OCI-LY1 (cell line): Measurements from ENCODE around the gene PLEKHA8.

Experiments used
- H2AFZ ChIP-seq: fragments of 200-600 bp; sonication (generic), shearing (Covaris generic); 2 replicates; pipeline ENCODE4 v1.6.0; 2014; ENCODE audit warnings: antibody characterized with exemption, mild to moderate bottlenecking, low read length
- H3F3A ChIP-seq: fragments of 200-600 bp; sonication (generic), shearing (Covaris generic); 2 replicates; pipeline ENCODE4 v1.6.0; 2014; ENCODE audit warnings: mild to moderate bottlenecking, antibody characterized with exemption, low read length, moderate library complexity; ENCODE audit not compliant: insufficient read depth
- H3K27ac ChIP-seq: fragments of 200-600 bp; sonication (generic); 2 replicates; pipeline ENCODE4 v1.5.1; 2014; ENCODE audit warnings: low read length, mixed run types, mild to moderate bottlenecking, low read depth; ENCODE audit not compliant: poor library complexity, severe bottlenecking
- H3K27me3 ChIP-seq: fragments of 200-600 bp; sonication (generic); 2 replicates; pipeline ENCODE4 v1.6.0; 2014; ENCODE audit warnings: antibody characterized with exemption, mild to moderate bottlenecking, low read length, moderate library complexity; ENCODE audit not compliant: insufficient read depth
- H3K36me3 ChIP-seq: fragments of 200-600 bp; sonication (generic); 2 replicates; pipeline ENCODE4 v1.6.1; 2014; ENCODE audit warnings: mild to moderate bottlenecking, antibody characterized with exemption, low read length, moderate library complexity, mixed read lengths; ENCODE audit not compliant: insufficient read depth
- H3K4me1 ChIP-seq: fragments of 200-600 bp; sonication (generic); 2 replicates; pipeline ENCODE4 v1.5.1; 2014; ENCODE audit warnings: mild to moderate bottlenecking, low read length, moderate library complexity; ENCODE audit not compliant: insufficient read depth, severe bottlenecking
- H3K4me2 ChIP-seq: fragments of 200-600 bp; sonication (generic), shearing (Covaris generic); 2 replicates; pipeline ENCODE4 v1.6.1; 2014; ENCODE audit warnings: low read length
- H3K4me3 ChIP-seq: fragments of 200-600 bp; sonication (generic); 2 replicates; pipeline ENCODE4 v1.5.1; 2014; ENCODE audit warnings: low read length, low read depth, mild to moderate bottlenecking, mixed read lengths; ENCODE audit not compliant: poor library complexity, severe bottlenecking
- H3K79me2 ChIP-seq: fragments of 200-600 bp; shearing (Covaris generic); 2 replicates; pipeline ENCODE4 v1.6.1; 2016; ENCODE audit warnings: mixed run types, low read length, mixed read lengths; ENCODE audit not compliant: insufficient read depth
- H3K9ac ChIP-seq: fragments of 200-600 bp; sonication (generic), shearing (Covaris generic); 2 replicates; pipeline ENCODE4 v1.6.1; 2014; ENCODE audit warnings: mild to moderate bottlenecking, low read length, mixed read lengths
- H3K9me2 ChIP-seq: fragments of 200-600 bp; sonication (generic), shearing (Covaris generic); 2 replicates; pipeline ENCODE4 v1.6.1; 2014; ENCODE audit warnings: low read depth, mild to moderate bottlenecking, low read length, mixed read lengths
- H3K9me3 ChIP-seq: fragments of 200-600 bp; shearing (Covaris generic); 2 replicates; pipeline ENCODE4 v1.6.1; 2014; ENCODE audit warnings: low read length, mixed read lengths
- H4K20me1 ChIP-seq: fragments of 200-600 bp; sonication (generic), shearing (Covaris generic); 2 replicates; pipeline ENCODE4 v1.6.0; 2016; ENCODE audit warnings: mild to moderate bottlenecking, low read length; ENCODE audit not compliant: insufficient read depth
- CTCF ChIP-seq: fragments of 200-600 bp; sonication (generic), shearing (Covaris generic); IDR thresholded peaks from 2 replicates; pipeline ENCODE4 v1.5.1; 2017; ENCODE audit warnings: mild to moderate bottlenecking, antibody characterized with exemption, low read length, moderate library complexity, mixed read lengths
- EZH2 ChIP-seq: fragments of 200-600 bp; sonication (generic), shearing (Covaris generic); IDR thresholded peaks from 2 replicates; pipeline ENCODE4 v1.8.0; 2017; ENCODE audit warnings: borderline replicate concordance, mixed run types, mild to moderate bottlenecking, antibody characterized with exemption, low read length, moderate library complexity, mixed read lengths

Gene PLEKHA8

GRCh38 chr7:30032310-30033125 is 4.3 kb downstream of the PLEKHA8 start:
- Histone ChIP-seq H3K36me3 (0 out of 2 replicates have a peak, but pooled peaks cover 3% of the 10 kb centered on the region), H3K9me3 (no peaks in the 10 kb centered on the region), H3F3A (no peaks in the 10 kb centered on the region), H3K4me2 (no peak overlapping the region), H3K4me1 (peaks cover 21% of the 10 kb centered on the region), H3K9ac (no peak overlapping the region), H3K27me3 (no peaks in the 10 kb centered on the region), H3K4me3 (no peak overlapping the region), H3K9me2 (no peaks in the 10 kb centered on the region), H4K20me1 (no peaks in the 10 kb centered on the region), H2AFZ (no peak overlapping the region), H3K79me2 (no peaks in the 10 kb centered on the region), H3K27ac (no peak overlapping the region)
- TF ChIP-seq CTCF (no peak), EZH2 (no peak)

GRCh38 chr7:30034501-30034900 is 6.3 kb downstream of the PLEKHA8 start:
- Histone ChIP-seq H3K4me2 (no peak overlapping the region), H3K36me3 (0 out of 2 replicates have a peak, but pooled peaks cover 3% of the 10 kb centered on the region), H3K4me1 (peaks cover 9% of the 10 kb centered on the region), H3K9me2 (no peaks in the 10 kb centered on the region), H2AFZ (no peak overlapping the region), H4K20me1 (no peaks in the 10 kb centered on the region), H3K27ac (no peak overlapping the region), H3K27me3 (no peaks in the 10 kb centered on the region), H3K4me3 (no peak overlapping the region), H3F3A (no peaks in the 10 kb centered on the region), H3K9ac (no peak overlapping the region), H3K79me2 (no peaks in the 10 kb centered on the region), H3K9me3 (no peaks in the 10 kb centered on the region)
- TF ChIP-seq CTCF (no peak), EZH2 (no peak)

- H3K4me2 ChIP-seq: no peak overlapping the region
- no peak overlapping the region for H3K9ac ChIP-seq
- H3K9me2 ChIP-seq: no peaks in the 10 kb centered on the region
- no peak overlapping the region for H2AFZ ChIP-seq
- no peaks in the 10 kb centered on the region for H3K4me1 ChIP-seq
- 0 out of 2 replicates have a peak, but pooled peaks cover 3% of the 10 kb centered on the region for H3K36me3 ChIP-seq
- no peak overlapping the region for H3K4me3 ChIP-seq
- H3K27me3 ChIP-seq: no peaks in the 10 kb centered on the region
- no peak overlapping the region for H3K27ac ChIP-seq
- no peaks in the 10 kb centered on the region for H4K20me1 ChIP-seq
- H3K9me3 ChIP-seq: no peaks in the 10 kb centered on the region
- no peaks in the 10 kb centered on the region for H3F3A ChIP-seq
- no peaks in the 10 kb centered on the region for H3K79me2 ChIP-seq
- no peak for TF ChIP-seq CTCF
- TF ChIP-seq EZH2: no peak
Observed at GRCh38 chr7:30036220-30036619, 8.0 kb downstream of the PLEKHA8 start.
